Vagina (tissue), 2 donors: ENCODE results near the gene ZCCHC9.

Experiments
- POLR2A ChIP-seq, 2 donors: fragments of 450-650 bp; IDR thresholded peaks; one replicate each; pipeline ENCODE4 v1.6.1; 2017; ENCODE audit warnings: antibody characterized with exemption in 2 of 2, mild to moderate bottlenecking in 2 of 2, moderate library complexity in 2 of 2
- POLR2AphosphoS5 ChIP-seq, 2 donors: sonication (generic); formaldehyde crosslinking; IDR thresholded peaks; one replicate each; pipeline ENCODE4 v1.9.0; 2017; ENCODE audit warnings: antibody characterized with exemption in 2 of 2, mild to moderate bottlenecking in 2 of 2, low read depth in 1 of 2; ENCODE audit not compliant: insufficient read depth in 1 of 2
- TF ChIP-seq, protein P1 (sequence below), 3 experiments: fragments of 450-650 bp in 2 of 3; fragments of 200-600 bp in 1 of 3; sonication (generic) in 1 of 3; IDR thresholded peaks; one replicate each; pipeline ENCODE4 v1.5.1; 2017 to 2019; ENCODE audit warnings: antibody characterized with exemption in 3 of 3, mild to moderate bottlenecking in 2 of 3, moderate library complexity in 2 of 3

- TF ChIP-seq, protein P1, sequence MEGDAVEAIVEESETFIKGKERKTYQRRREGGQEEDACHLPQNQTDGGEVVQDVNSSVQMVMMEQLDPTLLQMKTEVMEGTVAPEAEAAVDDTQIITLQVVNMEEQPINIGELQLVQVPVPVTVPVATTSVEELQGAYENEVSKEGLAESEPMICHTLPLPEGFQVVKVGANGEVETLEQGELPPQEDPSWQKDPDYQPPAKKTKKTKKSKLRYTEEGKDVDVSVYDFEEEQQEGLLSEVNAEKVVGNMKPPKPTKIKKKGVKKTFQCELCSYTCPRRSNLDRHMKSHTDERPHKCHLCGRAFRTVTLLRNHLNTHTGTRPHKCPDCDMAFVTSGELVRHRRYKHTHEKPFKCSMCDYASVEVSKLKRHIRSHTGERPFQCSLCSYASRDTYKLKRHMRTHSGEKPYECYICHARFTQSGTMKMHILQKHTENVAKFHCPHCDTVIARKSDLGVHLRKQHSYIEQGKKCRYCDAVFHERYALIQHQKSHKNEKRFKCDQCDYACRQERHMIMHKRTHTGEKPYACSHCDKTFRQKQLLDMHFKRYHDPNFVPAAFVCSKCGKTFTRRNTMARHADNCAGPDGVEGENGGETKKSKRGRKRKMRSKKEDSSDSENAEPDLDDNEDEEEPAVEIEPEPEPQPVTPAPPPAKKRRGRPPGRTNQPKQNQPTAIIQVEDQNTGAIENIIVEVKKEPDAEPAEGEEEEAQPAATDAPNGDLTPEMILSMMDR (IDR thresholded peaks at IDR 0.05) = no peak
- TF ChIP-seq POLR2A (IDR thresholded peaks at IDR 0.05) = no peak
- TF ChIP-seq POLR2AphosphoS5 (IDR thresholded peaks at IDR 0.05; ENCODE audit: insufficient read depth in 1 of 2, low read depth in 1 of 2) = no peak
Observed at GRCh38 chr5:81361600-81361999, 60.2 kb downstream of the ZCCHC9 start.
